B cell (primary cell): Measurements from ENCODE around the gene SST. TPM values are rescaled to one million over a fixed set of nuclear protein-coding genes. Genes with fewer than 3 reads are reported as not detected.

Experiments
- ATAC-seq: fragments of 200-7000 bp; cut with Tn5 transposase; one replicate; pipeline ENCODE4 v1.10.0; 2021; ENCODE audit warnings: low read depth, mild to moderate bottlenecking, moderate number of reproducible peaks, moderate library complexity
- CTCF ChIA-PET: fragments of 350-600 bp; sonication (Branson Sonifier 250); formaldehyde crosslinking; loops from one replicate; lab custom pipeline; 2021; ENCODE audit warnings: antibody characterized with exemption, inconsistent platforms; lab: Charles Lee
- POLR2A ChIA-PET: fragments of 350-600 bp; sonication (Branson Sonifier 250); formaldehyde crosslinking; loops from one replicate; lab custom pipeline; 2021; ENCODE audit warnings: antibody characterized with exemption; lab: Charles Lee
- DNase-seq: peaks from one replicate; pipeline ENCODE4 v3.0.0; 2013
- H2AFZ ChIP-seq: 2 replicates; pipeline ENCODE4 v1.6.1; 2012; ENCODE audit warnings: mild to moderate bottlenecking, low read depth, low read length; ENCODE audit not compliant: insufficient read depth, poor library complexity, severe bottlenecking
- H3K27ac ChIP-seq, 2 donors: 1 replicate in 1 of 2; 2 replicates in 1 of 2; pipeline ENCODE4 v1.5.1; 2012 to 2013; ENCODE audit warnings: low read length in 2 of 2, mild to moderate bottlenecking in 2 of 2, moderate library complexity in 1 of 2
- H3K27me3 ChIP-seq, 4 experiments: fragments of 200-600 bp in 1 of 4; sonication (generic) in 1 of 4; replicated peaks in 1 of 4; 1 replicate in 2 of 4; 2 replicates in 2 of 4; pipeline versions ENCODE4 v1.6.1 to v1.7.0; 2013 to 2016; ENCODE audit warnings: low read length in 3 of 4, mild to moderate bottlenecking in 2 of 4, mixed read lengths in 1 of 4, moderate library complexity in 1 of 4; ENCODE audit not compliant: insufficient read depth in 4 of 4, control insufficient read depth in 3 of 4; ENCODE audit errors: control extremely low read depth in 1 of 4
- H3K36me3 ChIP-seq, 2 experiments: replicated peaks in 1 of 2; 1 replicate in 1 of 2; 2 replicates in 1 of 2; pipeline versions ENCODE4 v1.6.1 to v1.7.1; 2013; ENCODE audit warnings: low read length in 1 of 2; ENCODE audit not compliant: insufficient read depth in 2 of 2, control insufficient read depth in 1 of 2; ENCODE audit errors: control extremely low read depth in 1 of 2, extremely low read depth in 1 of 2
- H3K4me1 ChIP-seq, 2 donors: fragments of 200-600 bp in 1 of 2; sonication (generic) in 1 of 2; 1 replicate in 1 of 2; 2 replicates in 1 of 2; pipeline versions ENCODE4 v1.5.1 to v1.6.1; 2013 to 2017; ENCODE audit warnings: low read length in 2 of 2; ENCODE audit not compliant: control insufficient read depth in 2 of 2, insufficient read depth in 2 of 2
- H3K4me2 ChIP-seq: replicated peaks from 2 replicates; pipeline ENCODE3; 2012; ENCODE audit warnings: mild to moderate bottlenecking, low read depth, low read length; ENCODE audit not compliant: poor library complexity, severe bottlenecking
- H3K4me3 ChIP-seq, 5 experiments: fragments of 200-600 bp in 1 of 5; sonication (generic) in 1 of 5; 1 replicate in 3 of 5; 2 replicates in 2 of 5; pipeline versions ENCODE4 v1.5.1 to v1.7.0; 2011 to 2016; ENCODE audit warnings: low read length in 4 of 5, mild to moderate bottlenecking in 4 of 5, low read depth in 2 of 5, control low read depth in 1 of 5, moderate library complexity in 1 of 5; ENCODE audit not compliant: insufficient read depth in 1 of 5; ENCODE audit errors: control extremely low read depth in 1 of 5, extremely low read depth in 1 of 5
- H3K79me2 ChIP-seq: fragments of 200-600 bp; sonication (generic); one replicate; pipeline ENCODE4 v1.6.0; 2016; ENCODE audit warnings: low read length; ENCODE audit not compliant: control insufficient read depth, insufficient read depth
- H3K9ac ChIP-seq: fragments of 200-600 bp; sonication (generic); 2 replicates; pipeline ENCODE4 v1.6.1; 2017; ENCODE audit warnings: mild to moderate bottlenecking, low read length, moderate library complexity
- H3K9me3 ChIP-seq, 3 donors: one replicate each; pipeline versions ENCODE4 v1.6.1 to v1.7.1; 2013; ENCODE audit warnings: low read length in 2 of 3; ENCODE audit not compliant: control insufficient read depth in 2 of 3, insufficient read depth in 1 of 3; ENCODE audit errors: control extremely low read depth in 1 of 3
- H4K20me1 ChIP-seq: 2 replicates; pipeline ENCODE4 v1.6.0; 2012; ENCODE audit warnings: mild to moderate bottlenecking, low read length; ENCODE audit not compliant: insufficient read depth, control insufficient read depth, poor library complexity, severe bottlenecking
- H3K27ac Mint-ChIP-seq: one replicate; pipeline ENCODE4 v1.8.0; 2021; ENCODE audit warnings: mixed read lengths
- H3K27me3 Mint-ChIP-seq: one replicate; pipeline ENCODE4 v1.8.0; 2021; ENCODE audit warnings: mixed read lengths
- H3K4me1 Mint-ChIP-seq: one replicate; pipeline ENCODE4 v1.8.0; 2021; ENCODE audit warnings: mixed read lengths
- H3K4me3 Mint-ChIP-seq: one replicate; pipeline ENCODE4 v1.8.0; 2021; ENCODE audit warnings: mixed read lengths
- H3K9me3 Mint-ChIP-seq: one replicate; pipeline ENCODE4 v1.8.0; 2022; ENCODE audit warnings: mixed read lengths; ENCODE audit not compliant: insufficient read depth
- CTCF ChIP-seq: fragments of 200-600 bp; IDR thresholded peaks from one replicate; pipeline ENCODE4 v1.8.0; 2022; ENCODE audit warnings: antibody characterized with exemption, mild to moderate bottlenecking
- EZH2 ChIP-seq: IDR thresholded peaks from 2 replicates; pipeline ENCODE4 v1.6.1; 2012; ENCODE audit warnings: borderline replicate concordance, low read depth, mild to moderate bottlenecking, moderate library complexity, low read length; ENCODE audit not compliant: insufficient read depth, poor library complexity, severe bottlenecking
- WGBS: methylation state at CpG from one replicate; pipeline ENCODE4 v1.1.5; 2013; ENCODE audit warnings: missing lambda C conversion rate; ENCODE audit not compliant: insufficient coverage; 5-methylcytosine and 5-hydroxymethylcytosine counted together
- intact Hi-C: fragments of 100-400 bp; cut with micrococcal nuclease; formaldehyde crosslinking; loops from one replicate; pipeline ENCODE4 v1.10.0; 2022
- polyA plus RNA-seq: library from polyadenylated mRNA; depleted of rRNA; stranded (reverse); fragments of >200 nt; gene quantifications from 2 replicates; pipeline ENCODE4 v1.2.3, GENCODE V29; 2012
- total RNA-seq, 2 donors: library from RNA; stranded (reverse); fragments of 120-200 nt in 1 of 2; gene quantifications; 1 replicate in 1 of 2; 2 replicates in 1 of 2; pipeline versions ENCODE4 v1.2.3 to v1.2.4, GENCODE V29; 2013 to 2022

The SST gene
- total and polyA plus RNA-seq, 2 donors (not counting 1 experiment from before 2014, with no cell fraction given): not detected

GRCh38 chr3:187702507-187703033 is 32.4 kb upstream of the SST start, which contains the start of gene RTP2:
Gene RTP2, minus strand, starts transcription at chr3:187702557. Its CDS starts 429 bp downstream, at chr3:187702128.
- Histone ChIP-seq H3K9ac (no peak within 1 kb of the TSS), H3K4me1 (no peaks in the 10 kb centered on the region), H3K9me3 (no peaks in the 10 kb centered on the region), H3K4me3 (no peak within 1 kb of the TSS), H3K4me2 (no peak within 1 kb of the TSS), H3K79me2 (no peaks in the 10 kb centered on the region), H3K27me3 (no peaks in the 10 kb centered on the region), H3K27ac (no peak within 1 kb of the TSS), H2AFZ (no peak within 1 kb of the TSS), H4K20me1 (no peaks in the 10 kb centered on the region), H3K36me3 (no peaks in the 10 kb centered on the region)
- WGBS: 50% methylated on average over 2 of the region's 4 CpGs
- TF ChIP-seq EZH2 (no peak), CTCF (no peak)
- intact Hi-C loops: no loop called here
- Mint-ChIP-seq H3K4me1 (no peaks in the 10 kb centered on the region), H3K27me3 (peaks cover 5% of the 10 kb centered on the region), H3K4me3 (no peak within 1 kb of the TSS), H3K27ac (no peak within 1 kb of the TSS), H3K9me3 (no peaks in the 10 kb centered on the region)
- ATAC-seq (no peak), DNase-seq (no peak)
- POLR2A ChIA-PET: no interaction called here
- CTCF ChIA-PET: interaction anchor here (1.8 to 7.9 kb wide), 4 partner anchors 12 to 383 kb away, joined by 8 to 38 read pairs (median 12); no protein-coding TSS in a partner anchor

GRCh38 chr3:187700249-187700648 is 30.1 kb upstream of the SST start:
- Mint-ChIP-seq H3K4me3 (no peak overlapping the region), H3K4me1 (no peaks in the 10 kb centered on the region), H3K27ac (no peak overlapping the region), H3K27me3 (peaks cover 13% of the 10 kb centered on the region), H3K9me3 (no peaks in the 10 kb centered on the region)
- Histone ChIP-seq H3K4me1 (no peaks in the 10 kb centered on the region), H4K20me1 (no peaks in the 10 kb centered on the region), H3K36me3 (no peaks in the 10 kb centered on the region), H3K9ac (no peak overlapping the region), H3K27ac (no peak overlapping the region), H2AFZ (no peak overlapping the region), H3K79me2 (no peaks in the 10 kb centered on the region), H3K27me3 (peaks cover 0 to 4% (median 0%) of the 10 kb centered on the region in 4 experiments), H3K4me3 (no peak overlapping the region), H3K9me3 (no peaks in the 10 kb centered on the region), H3K4me2 (no peak overlapping the region)
- no peak for ATAC-seq
- intact Hi-C loops: no loop called here
- CTCF ChIA-PET: interaction anchor here (7.9 kb wide), 1 partner anchor 14 kb away, joined by 38 read pairs; no protein-coding TSS in a partner anchor
- WGBS: 90% methylated on average over 2 of the region's 2 CpGs
- POLR2A ChIA-PET: no interaction called here
- TF ChIP-seq EZH2 (no peak), CTCF (no peak)
- no peak for DNase-seq
